OCI-LY7 (cell line): Measurements from ENCODE around the gene MTOR. TPM values are rescaled to one million over a fixed set of nuclear protein-coding genes. Genes with fewer than 3 reads are reported as not detected.

Experiments
- BruUV-seq: library from RNA; stranded (reverse); fragments of 400-500 nt; replicated peaks from 2 replicates; lab custom pipeline; 2021; lab: Mats Ljungman, UMichigan
- CTCF ChIA-PET: fragments of 300-600 bp; sonication (Branson Sonifier 250); formaldehyde crosslinking; loops from one replicate; lab custom pipeline; 2022; ENCODE audit warnings: antibody characterized with exemption; ENCODE audit not compliant: unreplicated experiment; lab: Charles Lee
- POLR2A ChIA-PET: fragments of 300-600 bp; sonication (Branson Sonifier 250); formaldehyde crosslinking; loops from one replicate; lab custom pipeline; 2022; ENCODE audit warnings: antibody characterized with exemption; lab: Charles Lee
- DNase-seq: peaks from one replicate; pipeline ENCODE4 v3.0.0-alpha.2; 2015; ENCODE audit warnings: low spot score
- H2AFZ ChIP-seq: fragments of 200-600 bp; sonication (generic), shearing (Covaris generic); 2 replicates; pipeline ENCODE4 v1.6.1; 2014; ENCODE audit warnings: mild to moderate bottlenecking, antibody characterized with exemption, low read length, moderate library complexity
- H3K27ac ChIP-seq: fragments of 200-600 bp; sonication (generic); 2 replicates; pipeline ENCODE4 v1.5.1; 2014; ENCODE audit warnings: mixed run types, low read depth, mild to moderate bottlenecking, moderate library complexity, low read length, inconsistent platforms; ENCODE audit not compliant: poor library complexity, severe bottlenecking
- H3K36me3 ChIP-seq: fragments of 200-600 bp; sonication (generic); 2 replicates; pipeline ENCODE4 v1.6.1; 2014; ENCODE audit warnings: mild to moderate bottlenecking, antibody characterized with exemption, low read length, moderate library complexity, mixed read lengths; ENCODE audit not compliant: insufficient read depth
- H3K4me1 ChIP-seq: fragments of 200-600 bp; sonication (generic); 2 replicates; pipeline ENCODE4 v1.5.1; 2014; ENCODE audit warnings: mild to moderate bottlenecking, low read length; ENCODE audit not compliant: insufficient read depth, poor library complexity, severe bottlenecking
- H3K4me2 ChIP-seq: fragments of 200-600 bp; sonication (generic); 2 replicates; pipeline ENCODE4 v1.6.1; 2014; ENCODE audit warnings: mild to moderate bottlenecking, low read length
- H3K4me3 ChIP-seq: fragments of 200-600 bp; sonication (generic); 2 replicates; pipeline ENCODE4 v1.5.1; 2014; ENCODE audit warnings: mild to moderate bottlenecking, low read depth, low read length; ENCODE audit not compliant: poor library complexity, severe bottlenecking
- H3K79me2 ChIP-seq: fragments of 200-600 bp; sonication (generic); 2 replicates; pipeline ENCODE4 v1.6.1; 2016; ENCODE audit warnings: low read depth, mild to moderate bottlenecking, low read length, moderate library complexity, mixed read lengths; ENCODE audit not compliant: insufficient read depth
- H3K9me2 ChIP-seq: fragments of 200-600 bp; sonication (generic); 2 replicates; pipeline ENCODE4 v1.6.1; 2016; ENCODE audit warnings: mild to moderate bottlenecking, low read length, mixed read lengths; ENCODE audit not compliant: insufficient read depth
- H3K9me3 ChIP-seq: fragments of 200-600 bp; sonication (generic); 2 replicates; pipeline ENCODE4 v1.6.1; 2014; ENCODE audit warnings: mild to moderate bottlenecking, mixed run types, low read length, mixed read lengths
- H4K20me1 ChIP-seq: fragments of 200-600 bp; sonication (generic); 2 replicates; pipeline ENCODE4 v1.6.1; 2014; ENCODE audit warnings: mild to moderate bottlenecking, antibody characterized with exemption, low read length, moderate library complexity, mixed read lengths; ENCODE audit not compliant: insufficient read depth
- CTCF ChIP-seq: fragments of 200-600 bp; sonication (generic); conservative IDR thresholded peaks from 2 replicates; pipeline ENCODE4 v1.5.1; 2014; ENCODE audit warnings: mild to moderate bottlenecking, antibody characterized with exemption, low read length, moderate library complexity, mixed read lengths
- EZH2phosphoT487 ChIP-seq: fragments of 200-600 bp; sonication (generic); IDR thresholded peaks from 2 replicates; pipeline ENCODE4 v1.6.1; 2018; ENCODE audit warnings: low read depth, borderline replicate concordance, mild to moderate bottlenecking, mixed run types, antibody characterized with exemption, low read length, moderate library complexity, mixed read lengths
- intact Hi-C: fragments of 100-400 bp; cut with micrococcal nuclease; formaldehyde crosslinking; loops from one replicate; pipeline ENCODE4 v1.10.0; 2022; ENCODE audit not compliant: unreplicated experiment
- total RNA-seq, 2 experiments: library from RNA; depleted of rRNA in 1 of 2; stranded (reverse); fragments of >200 nt in 1 of 2; shearing (Covaris generic) in 1 of 2; gene quantifications; 2 replicates each; pipeline ENCODE4 v1.2.3, GENCODE V29; 2014 to 2022

MTOR gene
- total RNA-seq, 2 experiments from 2014 or later, result 41.1 to 58.6 TPM

DNA sequence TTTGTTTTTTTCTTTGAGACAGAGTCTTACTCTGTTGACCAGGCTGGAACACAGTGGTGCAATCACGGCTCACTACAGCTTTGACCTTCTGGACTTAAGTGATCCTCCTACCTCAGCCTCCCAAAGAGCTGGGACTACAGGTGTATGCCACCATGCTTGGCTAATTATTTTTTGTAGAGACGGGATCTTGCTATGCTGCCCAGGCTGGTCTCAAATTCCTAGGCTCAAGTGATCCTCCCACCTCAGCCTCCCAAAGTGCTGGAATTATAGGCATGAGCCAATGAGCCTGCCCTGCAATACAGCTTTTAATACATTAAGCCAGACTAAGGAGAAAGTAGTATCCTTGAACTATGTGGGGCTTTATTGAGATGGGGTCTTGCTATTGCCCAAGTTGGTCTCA, 146.0 kb downstream of the MTOR start:
- ChIA-PET POLR2A (interaction anchor here (0.9 kb wide), 1 partner anchor 17 kb away, joined by 3 read pairs; the partner anchor contains the start of gene EXOSC10), CTCF (no interaction called here)
- no peaks in the 10 kb centered on the region for H4K20me1 ChIP-seq
- no peak for TF ChIP-seq CTCF
- TF ChIP-seq EZH2phosphoT487, result no peak
- H3K9me3 ChIP-seq, result no peaks in the 10 kb centered on the region
- no peak overlapping the region for H2AFZ ChIP-seq
- H3K4me3 ChIP-seq, result no peak overlapping the region
- no peak overlapping the region for H3K4me2 ChIP-seq
- no TSS peak for BruUV-seq
- no peak overlapping the region for H3K27ac ChIP-seq
- no peaks in the 10 kb centered on the region for H3K4me1 ChIP-seq
- no peaks in the 10 kb centered on the region for H3K9me2 ChIP-seq
- no peak for DNase-seq
- no peaks in the 10 kb centered on the region for H3K79me2 ChIP-seq
- H3K36me3 ChIP-seq, result peaks cover 79% of the 10 kb centered on the region
- intact Hi-C loops, result no loop called here

- Histone ChIP-seq H3K9me3 (no peaks in the 10 kb centered on the region), H3K4me3 (no peak overlapping the region), H3K79me2 (no peaks in the 10 kb centered on the region), H3K4me2 (no peak overlapping the region), H3K36me3 (peaks cover 72% of the 10 kb centered on the region), H3K9me2 (no peaks in the 10 kb centered on the region), H2AFZ (no peak overlapping the region), H3K4me1 (no peaks in the 10 kb centered on the region), H3K27ac (no peak overlapping the region), H4K20me1 (no peaks in the 10 kb centered on the region)
- no TSS peak for BruUV-seq
- no peak for DNase-seq
- intact Hi-C loops, result loop anchor here (5.0 kb wide), 1 partner anchor 78 kb away; no protein-coding TSS in a partner anchor
- ChIA-PET CTCF (no interaction called here), POLR2A (no interaction called here)
- TF ChIP-seq EZH2phosphoT487 (no peak), CTCF (no peak)
Observed at GRCh38 chr1:11114966-11115365, 147.4 kb downstream of the MTOR start.

DNA sequence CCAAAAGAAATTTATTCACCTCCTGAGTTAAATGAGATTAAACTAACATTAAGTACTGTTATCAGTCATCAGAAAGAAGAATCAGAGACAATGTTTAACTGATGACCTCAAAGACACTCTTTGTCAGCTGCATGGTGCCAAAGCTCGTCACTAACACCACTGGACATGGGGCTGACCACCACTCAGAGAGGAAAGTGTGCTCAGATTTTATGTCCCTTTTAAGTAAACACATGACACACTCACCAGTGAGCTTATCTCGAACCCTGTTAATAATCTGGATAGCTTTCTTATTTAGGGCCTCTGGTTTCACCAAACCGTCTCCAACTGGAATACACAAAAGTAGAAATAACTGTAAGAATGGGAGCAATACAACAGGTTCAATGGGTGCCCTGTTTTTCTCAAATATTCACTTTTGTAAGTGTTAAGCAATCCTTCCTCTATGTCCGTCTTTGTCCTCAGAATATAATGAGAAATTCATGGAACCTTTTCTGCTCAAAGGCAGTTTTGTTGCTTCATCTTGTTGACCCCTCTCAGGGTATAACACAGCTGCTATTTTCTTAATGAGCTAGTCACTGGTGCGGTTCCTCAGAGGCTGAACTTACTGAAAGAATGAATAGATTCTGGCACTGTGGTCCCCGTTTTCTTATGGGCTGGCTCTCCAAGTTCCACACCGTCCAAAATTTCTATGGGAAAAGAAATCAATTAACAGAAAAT, 153.1 kb downstream of the MTOR start:
- Histone ChIP-seq H3K4me2 (no peak overlapping the region), H3K79me2 (no peaks in the 10 kb centered on the region), H3K9me3 (no peaks in the 10 kb centered on the region), H3K27ac (no peak overlapping the region), H3K4me1 (no peaks in the 10 kb centered on the region), H3K9me2 (no peaks in the 10 kb centered on the region), H3K4me3 (no peak overlapping the region), H2AFZ (no peak overlapping the region), H4K20me1 (no peaks in the 10 kb centered on the region), H3K36me3 (peaks cover 59% of the 10 kb centered on the region)
- no peak for DNase-seq
- TF ChIP-seq EZH2phosphoT487, result no peak
- no peak for TF ChIP-seq CTCF
- intact Hi-C loops, result no loop called here
- POLR2A ChIA-PET, result interaction anchor here (0.6 kb wide), 1 partner anchor 11 kb away, joined by 3 read pairs; no protein-coding TSS in a partner anchor
- CTCF ChIA-PET, result no interaction called here
- no TSS peak for BruUV-seq
